HEK293 (cell line): ENCODE results near the gene HOXB7.
A peak's percentile ranks its signal among the peaks of the same experiment; 100 is the strongest.

ENCODE experiments used
- CTCF ChIA-PET: fragments of 350-600 bp; formaldehyde crosslinking; extraction: SDS; loops from one replicate; lab custom pipeline; 2021; ENCODE audit warnings: antibody characterized with exemption; lab: Yijun Ruan, JAX
- POLR2A ChIA-PET: fragments of 300-600 bp; formaldehyde crosslinking; extraction: SDS; loops from one replicate; lab custom pipeline; 2020; ENCODE audit warnings: antibody characterized with exemption, inconsistent platforms; lab: Yijun Ruan, JAX
- H3K27ac ChIP-seq: fragments of 200-500 bp; sonication (Bioruptor generic); 2 replicates; pipeline ENCODE4 v1.5.1; 2014; ENCODE audit warnings: low read depth, low read length, control low read depth, inconsistent platforms; ENCODE audit errors: extremely low read depth
- H3K36me3 ChIP-seq, 2 experiments: fragments of 200-500 bp in 1 of 2; sonication (Bioruptor generic) in 1 of 2; 1 replicate in 1 of 2; 2 replicates in 1 of 2; pipeline ENCODE4 v1.5.1; 2014 to 2017; ENCODE audit warnings: inconsistent platforms in 2 of 2, low read length in 2 of 2; ENCODE audit not compliant: control insufficient read depth in 2 of 2, insufficient read depth in 1 of 2
- H3K4me1 ChIP-seq: fragments of 200-500 bp; sonication (Bioruptor generic); 2 replicates; pipeline ENCODE4 v1.5.1; 2014; ENCODE audit warnings: mild to moderate bottlenecking, low read length, inconsistent platforms; ENCODE audit not compliant: control insufficient read depth, insufficient read depth
- H3K4me3 ChIP-seq: 2 replicates; pipeline ENCODE4 v1.5.1; 2011; ENCODE audit warnings: low read depth, mild to moderate bottlenecking, control low read depth, low read length, moderate library complexity
- H3K9me3 ChIP-seq: fragments of 200-500 bp; sonication (Bioruptor generic); 2 replicates; pipeline ENCODE4 v1.5.1; 2014; ENCODE audit warnings: low read depth, low read length, inconsistent platforms; ENCODE audit not compliant: control insufficient read depth, insufficient read depth
- BCL11A ChIP-seq: fragments of 450-650 bp; formaldehyde crosslinking; IDR thresholded peaks from 2 replicates; pipeline ENCODE4 v1.5.1; 2016; ENCODE audit warnings: low read depth, missing biosample characterization, missing genetic modification characterization
- EGR2 ChIP-seq: fragments of 450-650 bp; formaldehyde crosslinking; IDR thresholded peaks from 2 replicates; pipeline ENCODE4 v1.5.1; 2016; ENCODE audit warnings: low read depth, missing biosample characterization, missing genetic modification characterization
- GLIS2 ChIP-seq: fragments of 450-650 bp; formaldehyde crosslinking; IDR thresholded peaks from 2 replicates; pipeline ENCODE4 v1.5.1; 2016; ENCODE audit warnings: missing biosample characterization, missing genetic modification characterization
- HOXC10 ChIP-seq: sonication (generic); formaldehyde crosslinking; IDR thresholded peaks from 2 replicates; pipeline ENCODE4 v1.8.1; 2023; ENCODE audit warnings: mild to moderate bottlenecking, missing genetic modification reagents
- KLF16 ChIP-seq: fragments of 450-650 bp; formaldehyde crosslinking; IDR thresholded peaks from 2 replicates; pipeline ENCODE4 v1.5.1; 2017; ENCODE audit warnings: missing biosample characterization, missing genetic modification characterization
- SALL2 ChIP-seq: fragments of 450-650 bp; formaldehyde crosslinking; IDR thresholded peaks from 2 replicates; pipeline ENCODE4 v1.5.0; 2017; ENCODE audit warnings: missing biosample characterization, mild to moderate bottlenecking, missing genetic modification characterization, borderline replicate concordance
- ZBTB17 ChIP-seq: fragments of 450-650 bp; formaldehyde crosslinking; IDR thresholded peaks from 2 replicates; pipeline ENCODE4 v1.5.1; 2016; ENCODE audit warnings: missing biosample characterization, missing genetic modification characterization
- ZFHX2 ChIP-seq: fragments of 450-650 bp; formaldehyde crosslinking; conservative IDR thresholded peaks from 2 replicates; pipeline ENCODE4 v1.5.1; 2016; ENCODE audit warnings: missing biosample characterization, missing genetic modification characterization
- ZFP41 ChIP-seq: fragments of 450-650 bp; formaldehyde crosslinking; IDR thresholded peaks from 2 replicates; pipeline ENCODE4 v1.5.1; 2016; ENCODE audit warnings: missing biosample characterization, missing genetic modification characterization, borderline replicate concordance
- ZFP69B ChIP-seq: fragments of 450-650 bp; formaldehyde crosslinking; IDR thresholded peaks from 2 replicates; pipeline ENCODE4 v1.5.1; 2016; ENCODE audit warnings: missing biosample characterization, missing genetic modification characterization
- ZNF121 ChIP-seq: fragments of 450-650 bp; formaldehyde crosslinking; IDR thresholded peaks from 2 replicates; pipeline ENCODE4 v1.5.1; 2016; ENCODE audit warnings: missing biosample characterization, missing genetic modification characterization
- ZNF335 ChIP-seq: fragments of 450-650 bp; formaldehyde crosslinking; conservative IDR thresholded peaks from 2 replicates; pipeline ENCODE4 v1.5.1; 2016; ENCODE audit warnings: missing biosample characterization, missing genetic modification characterization
- ZNF391 ChIP-seq: fragments of 450-650 bp; formaldehyde crosslinking; IDR thresholded peaks from 2 replicates; pipeline ENCODE4 v1.5.1; 2016; ENCODE audit warnings: low read depth, missing biosample characterization, missing genetic modification characterization, borderline replicate concordance
- ZNF394 ChIP-seq: fragments of 450-650 bp; formaldehyde crosslinking; IDR thresholded peaks from 2 replicates; pipeline ENCODE4 v1.5.1; 2016; ENCODE audit warnings: missing biosample characterization, missing genetic modification characterization, mild to moderate bottlenecking, moderate library complexity, borderline replicate concordance
- ZNF426 ChIP-seq: fragments of 450-650 bp; formaldehyde crosslinking; IDR thresholded peaks from 2 replicates; pipeline ENCODE4 v1.5.1; 2017; ENCODE audit warnings: missing biosample characterization, missing genetic modification characterization, mild to moderate bottlenecking, inconsistent platforms, moderate library complexity
- ZNF600 ChIP-seq: fragments of 450-650 bp; formaldehyde crosslinking; IDR thresholded peaks from 2 replicates; pipeline ENCODE4 v1.5.1; 2016; ENCODE audit warnings: missing biosample characterization, missing genetic modification characterization
- ZNF629 ChIP-seq: fragments of 450-650 bp; formaldehyde crosslinking; IDR thresholded peaks from 2 replicates; pipeline ENCODE4 v1.5.1; 2017; ENCODE audit warnings: missing biosample characterization, missing genetic modification characterization
- TF ChIP-seq, protein P1 (sequence below): fragments of 450-650 bp; formaldehyde crosslinking; IDR thresholded peaks from 2 replicates; pipeline ENCODE4; 2016; ENCODE audit warnings: missing biosample characterization, missing genetic modification characterization

HOXB7 gene

GRCh38 chr17:48627623-48628521, 17.1 kb upstream of the HOXB7 start:
- Histone ChIP-seq H3K27ac (no peak overlapping the region), H3K4me3 (no peak overlapping the region), H3K36me3 (peaks cover 0 to 28% of the 10 kb centered on the region in 2 experiments; a peak in 1 of 3 replicates), H3K9me3 (no peaks in the 10 kb centered on the region), H3K4me1 (peaks cover 12% of the 10 kb centered on the region)
- ChIA-PET POLR2A (interaction anchor here (4.5 kb wide), 1 partner anchor 9 kb away, joined by 38 read pairs; no protein-coding TSS in a partner anchor), CTCF (interaction anchor here (1.0 to 5.0 kb wide), 3 partner anchors 8 to 251 kb away, joined by 4 to 37 read pairs (median 4); no protein-coding TSS in a partner anchor)
- TF ChIP-seq ZNF426 (tag by site-specific recombination): no peak
- TF ChIP-seq GLIS2 (tag by site-specific recombination): peak; percentile 39; the same call in 1 of the 2 replicates
- TF ChIP-seq, protein P1, sequence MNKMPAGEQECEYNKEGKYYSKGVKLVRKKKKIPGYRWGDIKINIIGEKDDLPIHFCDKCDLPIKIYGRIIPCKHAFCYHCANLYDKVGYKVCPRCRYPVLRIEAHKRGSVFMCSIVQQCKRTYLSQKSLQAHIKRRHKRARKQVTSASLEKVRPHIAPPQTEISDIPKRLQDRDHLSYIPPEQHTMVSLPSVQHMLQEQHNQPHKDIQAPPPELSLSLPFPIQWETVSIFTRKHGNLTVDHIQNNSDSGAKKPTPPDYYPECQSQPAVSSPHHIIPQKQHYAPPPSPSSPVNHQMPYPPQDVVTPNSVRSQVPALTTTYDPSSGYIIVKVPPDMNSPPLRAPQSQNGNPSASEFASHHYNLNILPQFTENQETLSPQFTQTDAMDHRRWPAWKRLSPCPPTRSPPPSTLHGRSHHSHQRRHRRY (tag by site-specific recombination): no peak
- peak; percentile 43; the same call in 1 of the 2 replicates for TF ChIP-seq EGR2 (tag by site-specific recombination)
- TF ChIP-seq SALL2 (tag by site-specific recombination): no peak
- TF ChIP-seq ZNF391: no peak
- no peak for TF ChIP-seq ZNF394 (tag by site-specific recombination)
- no peak for TF ChIP-seq ZNF121
- no peak for TF ChIP-seq HOXC10 (CRISPR knock-in tag)
- no peak for TF ChIP-seq ZNF629 (tag by site-specific recombination)
- no peak for TF ChIP-seq KLF16 (tag by site-specific recombination)
- peak; percentile 71 for TF ChIP-seq ZFHX2
- 0 out of 2 replicates have a peak, but pooled peaks have one; percentile 27 for TF ChIP-seq ZFP69B (tag by site-specific recombination)
- peak; percentile 85 for TF ChIP-seq ZNF600 (tag by site-specific recombination)
- TF ChIP-seq ZFP41 (tag by site-specific recombination): no peak
- TF ChIP-seq BCL11A (tag by site-specific recombination): no peak

- no peaks in the 10 kb centered on the region for H3K9me3 ChIP-seq
- TF ChIP-seq ZNF335 (tag by site-specific recombination): no peak
- TF ChIP-seq ZBTB17 (tag by site-specific recombination): peak; percentile 64
- TF ChIP-seq, all 188 proteins: peak for 1
- peaks cover 12% of the 10 kb centered on the region for H3K4me1 ChIP-seq
- peak overlapping the region; percentile 100 for H3K27ac ChIP-seq
- peak overlapping the region; percentile 78 for H3K4me3 ChIP-seq
- H3K36me3 ChIP-seq: peaks cover 0 to 33% of the 10 kb centered on the region in 2 experiments; a peak in 1 of 3 replicates
- CTCF ChIA-PET: interaction anchor here (0.5 to 5.0 kb wide), 4 partner anchors 9 to 413 kb away, joined by 4 to 37 read pairs (median 4); no protein-coding TSS in a partner anchor
- POLR2A ChIA-PET: interaction anchor here (0.6 to 4.5 kb wide), 5 partner anchors 9 to 369 kb away, joined by 3 to 38 read pairs (median 6); no protein-coding TSS in a partner anchor
These were observed 16.3 kb upstream of the HOXB7 start for GRCh38 chr17:48627118-48627597.
